ENCODE results near the gene GPR34.
"Not testable (repeated sequence)": the region's sequence is repeated elsewhere in the genome, so short reads cannot be mapped to it uniquely, and the experiment has no call there.

Gene GPR34

GRCh38 chrX:41688835-41689234, at the start of gene GPR34:
GPR34 (plus strand) TSS chrX:41688973; CDS start chrX:41695634, 6,661 bp downstream.
- DNase-seq (ENCODE audit: low spot score), result no peak
- TF ChIP-seq CTCF (IDR thresholded peaks at IDR 0.05; ENCODE audit: extremely low read depth, missing control alignments), result no peak

GRCh38 chrX:41646201-41646600, 42.6 kb upstream of the GPR34 start:
- DNase-seq (ENCODE audit: low spot score), result not testable (repeated sequence)

- DNase-seq (ENCODE audit: low spot score), result no peak
- TF ChIP-seq CTCF (IDR thresholded peaks at IDR 0.05; ENCODE audit: extremely low read depth, missing control alignments), result no peak
These were observed 35.6 kb upstream of the GPR34 start for GRCh38 chrX:41653125-41653524.

- TF ChIP-seq CTCF (IDR thresholded peaks at IDR 0.05; ENCODE audit: extremely low read depth, missing control alignments), result no peak
- no peak for DNase-seq (ENCODE audit: low spot score)
These were observed 33.7 kb upstream of the GPR34 start for GRCh38 chrX:41655101-41655500.

- no peak for DNase-seq (ENCODE audit: low spot score)
These were observed 33.1 kb upstream of the GPR34 start for GRCh38 chrX:41655631-41656030.

DNA sequence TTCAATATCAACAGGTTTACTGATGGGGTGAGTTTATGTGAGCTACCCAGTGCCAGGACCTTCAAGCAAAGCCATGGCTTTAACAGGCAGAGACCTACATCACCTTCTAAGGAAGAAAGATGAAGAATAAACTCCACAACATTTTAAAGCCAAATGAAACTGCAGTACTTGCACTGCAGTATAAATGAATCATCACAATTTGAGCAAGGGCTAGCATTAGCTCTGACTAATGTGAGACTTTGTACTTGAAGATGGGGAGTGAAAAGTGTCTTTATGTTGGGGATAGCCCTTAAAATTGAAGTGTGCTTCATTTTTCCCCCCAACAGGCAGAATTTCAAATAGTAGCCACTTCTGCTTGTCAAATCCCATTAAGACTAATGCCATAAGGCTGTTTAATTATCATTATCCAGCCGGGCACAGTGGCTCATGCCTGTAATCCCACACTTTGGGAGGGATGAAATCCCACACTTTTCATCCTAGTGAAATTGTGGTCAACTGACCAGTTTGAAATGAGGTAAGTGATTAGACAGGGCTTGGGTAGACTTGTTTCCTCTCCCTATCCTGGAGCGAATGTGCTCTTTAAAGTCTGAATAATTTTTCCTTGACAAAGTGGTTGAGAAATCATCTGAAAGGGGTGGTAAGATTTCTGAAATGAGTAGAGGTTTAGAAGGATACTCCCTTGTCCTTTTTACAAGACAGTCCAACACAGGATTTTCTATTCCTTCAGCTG, 27.2 kb upstream of the GPR34 start:
- no peak for TF ChIP-seq CTCF (IDR thresholded peaks at IDR 0.05; ENCODE audit: extremely low read depth, missing control alignments)
- no peak for DNase-seq (ENCODE audit: low spot score)

More at GRCh38 chrX:41655631-41656030, 33.1 kb upstream of the GPR34 start:
- TF ChIP-seq CTCF (IDR thresholded peaks at IDR 0.05; ENCODE audit: extremely low read depth, missing control alignments), result no peak

GRCh38 chrX:41664375-41664901, 24.3 kb upstream of the GPR34 start:
- peak; percentile 45 for DNase-seq (ENCODE audit: low spot score)
- no peak for TF ChIP-seq CTCF (IDR thresholded peaks at IDR 0.05; ENCODE audit: extremely low read depth, missing control alignments)

GRCh38 chrX:41664908-41665307, 23.9 kb upstream of the GPR34 start:
- TF ChIP-seq CTCF (IDR thresholded peaks at IDR 0.05; ENCODE audit: extremely low read depth, missing control alignments), result no peak
- no peak for DNase-seq (ENCODE audit: low spot score)
